GM23338 (cell line): ENCODE data around the gene FAM120A. TPM values are rescaled to one million over a fixed set of nuclear protein-coding genes. Genes with fewer than 3 reads are reported as not detected.

Source experiments
- ATAC-seq: fragments of 200-7000 bp; cut with Tn5 transposase; 3 replicates; pipeline ENCODE4 v1.9.1; 2020
- DNase-seq: peaks from one replicate; pipeline ENCODE4 v3.0.0-alpha.2; 2015; ENCODE audit warnings: low spot score
- H2AFZ ChIP-seq: fragments of 200-600 bp; sonication (generic); 2 replicates; pipeline ENCODE4 v1.8.0; 2016; ENCODE audit warnings: antibody characterized with exemption, mild to moderate bottlenecking, moderate library complexity
- H3F3A ChIP-seq: fragments of 200-600 bp; sonication (generic); replicated peaks from 2 replicates; pipeline ENCODE4 v1.8.0; 2017; ENCODE audit warnings: antibody characterized with exemption, mixed run types, low read depth
- H3K27ac ChIP-seq: fragments of 200-600 bp; sonication (generic); 2 replicates; pipeline ENCODE4 v1.6.1; 2016; ENCODE audit warnings: low read depth
- H3K27me3 ChIP-seq: fragments of 200-600 bp; sonication (generic); 2 replicates; pipeline ENCODE4 v1.8.0; 2016; ENCODE audit warnings: mild to moderate bottlenecking, mixed run types, moderate library complexity; ENCODE audit not compliant: insufficient read depth
- H3K36me3 ChIP-seq: fragments of 200-600 bp; sonication (generic); 2 replicates; pipeline ENCODE4 v1.8.0; 2016; ENCODE audit warnings: mild to moderate bottlenecking; ENCODE audit not compliant: insufficient read depth
- H3K4me1 ChIP-seq: fragments of 200-600 bp; sonication (generic); 2 replicates; pipeline ENCODE4 v1.8.0; 2016; ENCODE audit warnings: mild to moderate bottlenecking, moderate library complexity; ENCODE audit not compliant: insufficient read depth
- H3K4me2 ChIP-seq: fragments of 200-600 bp; sonication (generic); 2 replicates; pipeline ENCODE4 v1.7.1; 2017; ENCODE audit warnings: mixed run types
- H3K4me3 ChIP-seq: fragments of 200-600 bp; sonication (generic); 2 replicates; pipeline ENCODE4 v1.6.1; 2016; ENCODE audit warnings: mixed run types
- H3K79me2 ChIP-seq: fragments of 200-600 bp; sonication (generic); replicated peaks from 2 replicates; pipeline ENCODE4 v1.8.0; 2017; ENCODE audit warnings: mild to moderate bottlenecking; ENCODE audit not compliant: insufficient read depth
- H3K9me2 ChIP-seq: fragments of 200-600 bp; sonication (generic); 2 replicates; pipeline ENCODE4 v1.8.0; 2017; ENCODE audit not compliant: insufficient read depth
- H4K20me1 ChIP-seq: fragments of 200-600 bp; sonication (generic); replicated peaks from 2 replicates; pipeline ENCODE4 v1.8.0; 2017; ENCODE audit warnings: mild to moderate bottlenecking; ENCODE audit not compliant: insufficient read depth
- H3K27ac Mint-ChIP-seq: 2 replicates; pipeline ENCODE4 v1.8.0; 2020; ENCODE audit warnings: inconsistent platforms, mild to moderate bottlenecking, moderate library complexity, mixed read lengths
- H3K27me3 Mint-ChIP-seq: 3 replicates; pipeline ENCODE4 v1.8.0; 2022; ENCODE audit warnings: low read depth, mild to moderate bottlenecking, moderate library complexity, mixed read lengths, inconsistent platforms; ENCODE audit not compliant: insufficient read depth, poor library complexity
- H3K36me3 Mint-ChIP-seq: 3 replicates; pipeline ENCODE4 v1.8.0; 2021; ENCODE audit warnings: low read depth, mild to moderate bottlenecking, inconsistent platforms, moderate library complexity, mixed read lengths
- H3K4me1 Mint-ChIP-seq: 3 replicates; pipeline ENCODE4 v1.8.0; 2020; ENCODE audit warnings: mild to moderate bottlenecking, inconsistent platforms, mixed read lengths
- H3K4me3 Mint-ChIP-seq: 3 replicates; pipeline ENCODE4 v1.8.0; 2021; ENCODE audit warnings: moderate library complexity, mild to moderate bottlenecking, inconsistent platforms, mixed read lengths
- H3K9me3 Mint-ChIP-seq: 3 replicates; pipeline ENCODE4 v1.8.0; 2020; ENCODE audit warnings: moderate library complexity, mild to moderate bottlenecking, inconsistent platforms, mixed read lengths
- CREB1 ChIP-seq: fragments of 250-450 bp; sonication (Bioruptor Pico); IDR thresholded peaks from 2 replicates; pipeline ENCODE4 v1.5.0; 2020; ENCODE audit warnings: low read depth, mild to moderate bottlenecking, moderate library complexity
- ETS1 ChIP-seq: IDR thresholded peaks from 2 replicates; pipeline ENCODE4 v1.6.1; 2016; ENCODE audit warnings: antibody characterized with exemption
- POLR2AphosphoS5 ChIP-seq: IDR thresholded peaks from 2 replicates; pipeline ENCODE4 v1.6.1; 2016; ENCODE audit warnings: antibody characterized with exemption, low read depth
- STAT1 ChIP-seq: IDR thresholded peaks from one replicate; pipeline ENCODE4 v1.6.1; 2016; ENCODE audit warnings: antibody characterized with exemption; ENCODE audit not compliant: unreplicated experiment
- ZNF462 ChIP-seq: fragments of 250-450 bp; sonication (Bioruptor Pico); IDR thresholded peaks from 2 replicates; pipeline ENCODE4 v1.5.0; 2020; ENCODE audit warnings: mild to moderate bottlenecking, moderate library complexity
- polyA plus RNA-seq: library from polyadenylated mRNA; unstranded; fragments of >200 nt; fragmentation: Nextera tagmentation; extraction: Ambion mirVana; gene quantifications from 2 replicates; pipeline ENCODE4 v1.2.1, GENCODE V29; 2016
- total RNA-seq: library from RNA; depleted of rRNA; stranded (reverse); fragments of >200 nt; shearing (Covaris generic); gene quantifications from 2 replicates; pipeline ENCODE4 v1.2.3, GENCODE V29; 2014
- TF ChIP-seq, protein P1 (sequence below), 2 experiments: fragments of 200-600 bp in 1 of 2; sonication (generic) in 1 of 2; conservative IDR thresholded peaks; 2 replicates each; pipeline versions ENCODE4 v1.5.1 to v1.6.1; 2016 to 2017; ENCODE audit warnings: antibody characterized with exemption in 2 of 2, low read depth in 2 of 2, mild to moderate bottlenecking in 2 of 2, moderate library complexity in 1 of 2

The FAM120A gene
- total and polyA plus RNA-seq, 2 experiments from 2014 or later: 28.2 to 52.5 TPM

- TF ChIP-seq ZNF462: no peak
- no peak for TF ChIP-seq STAT1
- TF ChIP-seq, protein P1, sequence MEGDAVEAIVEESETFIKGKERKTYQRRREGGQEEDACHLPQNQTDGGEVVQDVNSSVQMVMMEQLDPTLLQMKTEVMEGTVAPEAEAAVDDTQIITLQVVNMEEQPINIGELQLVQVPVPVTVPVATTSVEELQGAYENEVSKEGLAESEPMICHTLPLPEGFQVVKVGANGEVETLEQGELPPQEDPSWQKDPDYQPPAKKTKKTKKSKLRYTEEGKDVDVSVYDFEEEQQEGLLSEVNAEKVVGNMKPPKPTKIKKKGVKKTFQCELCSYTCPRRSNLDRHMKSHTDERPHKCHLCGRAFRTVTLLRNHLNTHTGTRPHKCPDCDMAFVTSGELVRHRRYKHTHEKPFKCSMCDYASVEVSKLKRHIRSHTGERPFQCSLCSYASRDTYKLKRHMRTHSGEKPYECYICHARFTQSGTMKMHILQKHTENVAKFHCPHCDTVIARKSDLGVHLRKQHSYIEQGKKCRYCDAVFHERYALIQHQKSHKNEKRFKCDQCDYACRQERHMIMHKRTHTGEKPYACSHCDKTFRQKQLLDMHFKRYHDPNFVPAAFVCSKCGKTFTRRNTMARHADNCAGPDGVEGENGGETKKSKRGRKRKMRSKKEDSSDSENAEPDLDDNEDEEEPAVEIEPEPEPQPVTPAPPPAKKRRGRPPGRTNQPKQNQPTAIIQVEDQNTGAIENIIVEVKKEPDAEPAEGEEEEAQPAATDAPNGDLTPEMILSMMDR (conservative IDR thresholded peaks at IDR 0.05; ENCODE audit: low read depth in 2 of 2): no peak
- TF ChIP-seq POLR2AphosphoS5: no peak
Measured at GRCh38 chr9:93565089-93565488, 113.6 kb downstream of the FAM120A start (continued).

DNA sequence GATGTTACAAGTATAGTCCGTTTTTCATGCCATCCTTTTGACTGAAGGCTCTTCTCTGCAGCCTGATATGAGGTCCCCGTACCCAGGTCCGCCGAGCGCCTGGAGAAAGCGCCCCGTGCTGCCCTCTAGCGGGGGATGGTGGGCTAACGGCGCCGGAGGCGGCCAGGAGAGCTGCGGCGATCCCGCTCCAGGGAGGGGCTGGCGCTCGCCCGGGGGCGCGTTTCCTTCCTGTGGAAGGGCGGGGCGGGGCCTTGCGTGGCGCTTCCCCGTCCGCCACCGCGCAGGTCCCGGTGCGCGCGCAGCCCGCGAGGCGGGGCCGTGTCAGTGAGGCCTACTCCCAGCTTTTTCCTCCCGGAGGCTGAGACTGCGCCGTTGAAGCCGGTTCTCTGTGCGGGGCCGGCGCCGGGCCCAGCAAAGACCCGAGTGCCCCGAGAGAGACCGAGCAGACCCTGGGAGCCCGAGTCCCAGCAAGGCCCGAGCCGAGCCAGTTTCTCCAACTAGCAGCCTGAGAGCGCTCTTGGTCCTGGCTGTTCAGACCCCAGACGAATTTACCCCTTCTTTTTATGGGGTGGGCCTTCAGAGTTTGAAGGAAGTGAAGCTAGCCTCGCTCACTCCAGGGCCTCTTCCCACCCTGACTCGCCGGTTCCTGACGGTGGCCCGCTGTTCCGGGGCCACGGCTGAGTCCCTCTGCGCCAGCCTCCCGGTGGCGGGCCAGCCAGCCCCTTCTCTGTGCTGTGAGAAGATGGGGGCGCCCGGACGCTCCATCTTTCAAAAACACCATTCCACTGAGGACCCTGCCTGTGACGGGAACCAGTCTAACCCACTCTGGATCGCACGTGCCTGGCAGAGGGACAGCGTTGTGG, 115.2 kb downstream of the FAM120A start:
- TF ChIP-seq POLR2AphosphoS5 (peak; percentile 83), ETS1 (no peak; the same call in 1 of the 2 replicates), CREB1 (CRISPR knock-in tag) (peak; percentile 59; the same call in 1 of the 2 replicates), STAT1 (no peak)
- TF ChIP-seq, protein P1 (conservative IDR thresholded peaks at IDR 0.05; ENCODE audit: low read depth in 2 of 2): peak; percentile 83 to 94
- Mint-ChIP-seq H3K4me1 (peaks cover 22% of the 10 kb centered on the region), H3K27me3 (peaks cover 8% of the 10 kb centered on the region), H3K9me3 (peaks cover 5% of the 10 kb centered on the region; the same call in 2 of the 3 replicates), H3K4me3 (peak overlapping the region; percentile 72), H3K36me3 (peaks cover 38% of the 10 kb centered on the region), H3K27ac (peak overlapping the region; percentile 31; the same call in 1 of the 2 replicates)
- DNase-seq (peak; percentile 96), ATAC-seq (peak; percentile 91)
- Histone ChIP-seq H3K27ac (peak overlapping the region; percentile 87), H3F3A (peaks cover 12% of the 10 kb centered on the region; the same call in 1 of the 2 replicates), H3K9me2 (no peaks in the 10 kb centered on the region), H3K4me1 (0 out of 2 replicates have a peak, but pooled peaks cover 2% of the 10 kb centered on the region), H4K20me1 (no peaks in the 10 kb centered on the region; the same call in 1 of the 2 replicates), H3K4me3 (peak overlapping the region; percentile 69), H3K79me2 (no peaks in the 10 kb centered on the region), H3K4me2 (peak overlapping the region; percentile 90), H3K27me3 (no peaks in the 10 kb centered on the region), H3K36me3 (peaks cover 11% of the 10 kb centered on the region), H2AFZ (peak overlapping the region; percentile 72)
